ENCODE measurements around the gene RNF213. TPM values are rescaled to one million over a fixed set of nuclear protein-coding genes. Genes with fewer than 3 reads are reported as not detected.
A peak's percentile ranks its signal among the peaks of the same experiment; 100 is the strongest.

The RNF213 gene
- total and polyA plus RNA-seq, 9 donors = 21.5 to 89.1 (median 50.8) TPM

GRCh38 chr17:80217703-80218362 lies 42.8 kb upstream of the RNF213 start:
- H3K27me3 ChIP-seq = no peaks in the 10 kb centered on the region
- H3K9me3 ChIP-seq = no peaks in the 10 kb centered on the region
- intact Hi-C loops (cut with DNase I) = no loop called here
- no peak overlapping the region for H3K4me3 ChIP-seq
- H3K4me1 ChIP-seq (ENCODE audit: insufficient read depth) = peaks cover 10% of the 10 kb centered on the region
- DNase-seq = no peak
- no peak for TF ChIP-seq EP300 (IDR thresholded peaks at IDR 0.05)
- no peak for TF ChIP-seq POLR2A (IDR thresholded peaks at IDR 0.05)
- TF ChIP-seq, protein P1, sequence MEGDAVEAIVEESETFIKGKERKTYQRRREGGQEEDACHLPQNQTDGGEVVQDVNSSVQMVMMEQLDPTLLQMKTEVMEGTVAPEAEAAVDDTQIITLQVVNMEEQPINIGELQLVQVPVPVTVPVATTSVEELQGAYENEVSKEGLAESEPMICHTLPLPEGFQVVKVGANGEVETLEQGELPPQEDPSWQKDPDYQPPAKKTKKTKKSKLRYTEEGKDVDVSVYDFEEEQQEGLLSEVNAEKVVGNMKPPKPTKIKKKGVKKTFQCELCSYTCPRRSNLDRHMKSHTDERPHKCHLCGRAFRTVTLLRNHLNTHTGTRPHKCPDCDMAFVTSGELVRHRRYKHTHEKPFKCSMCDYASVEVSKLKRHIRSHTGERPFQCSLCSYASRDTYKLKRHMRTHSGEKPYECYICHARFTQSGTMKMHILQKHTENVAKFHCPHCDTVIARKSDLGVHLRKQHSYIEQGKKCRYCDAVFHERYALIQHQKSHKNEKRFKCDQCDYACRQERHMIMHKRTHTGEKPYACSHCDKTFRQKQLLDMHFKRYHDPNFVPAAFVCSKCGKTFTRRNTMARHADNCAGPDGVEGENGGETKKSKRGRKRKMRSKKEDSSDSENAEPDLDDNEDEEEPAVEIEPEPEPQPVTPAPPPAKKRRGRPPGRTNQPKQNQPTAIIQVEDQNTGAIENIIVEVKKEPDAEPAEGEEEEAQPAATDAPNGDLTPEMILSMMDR (IDR thresholded peaks at IDR 0.05) = no peak
- 95 to 99% (median 96%) methylated on average over 13 of the region's 13 CpGs for WGBS, 3 donors
- H3K27ac ChIP-seq = no peak overlapping the region
- no peaks in the 10 kb centered on the region for H3K36me3 ChIP-seq

GRCh38 chr17:80218391-80218790 lies 42.3 kb upstream of the RNF213 start:
- intact Hi-C loops (cut with DNase I) = no loop called here
- Histone ChIP-seq H3K4me1 (ENCODE audit: insufficient read depth) (peaks cover 10% of the 10 kb centered on the region), H3K27ac (no peak overlapping the region), H3K9me3 (no peaks in the 10 kb centered on the region), H3K27me3 (no peaks in the 10 kb centered on the region), H3K4me3 (no peak overlapping the region), H3K36me3 (no peaks in the 10 kb centered on the region)
- TF ChIP-seq EP300 (IDR thresholded peaks at IDR 0.05) (no peak), POLR2A (IDR thresholded peaks at IDR 0.05) (no peak)
- TF ChIP-seq, protein P1 (IDR thresholded peaks at IDR 0.05) = no peak
- DNase-seq = no peak
- WGBS, 3 donors = 86 to 96% (median 90%) methylated on average over 7 of the region's 7 CpGs

DNA sequence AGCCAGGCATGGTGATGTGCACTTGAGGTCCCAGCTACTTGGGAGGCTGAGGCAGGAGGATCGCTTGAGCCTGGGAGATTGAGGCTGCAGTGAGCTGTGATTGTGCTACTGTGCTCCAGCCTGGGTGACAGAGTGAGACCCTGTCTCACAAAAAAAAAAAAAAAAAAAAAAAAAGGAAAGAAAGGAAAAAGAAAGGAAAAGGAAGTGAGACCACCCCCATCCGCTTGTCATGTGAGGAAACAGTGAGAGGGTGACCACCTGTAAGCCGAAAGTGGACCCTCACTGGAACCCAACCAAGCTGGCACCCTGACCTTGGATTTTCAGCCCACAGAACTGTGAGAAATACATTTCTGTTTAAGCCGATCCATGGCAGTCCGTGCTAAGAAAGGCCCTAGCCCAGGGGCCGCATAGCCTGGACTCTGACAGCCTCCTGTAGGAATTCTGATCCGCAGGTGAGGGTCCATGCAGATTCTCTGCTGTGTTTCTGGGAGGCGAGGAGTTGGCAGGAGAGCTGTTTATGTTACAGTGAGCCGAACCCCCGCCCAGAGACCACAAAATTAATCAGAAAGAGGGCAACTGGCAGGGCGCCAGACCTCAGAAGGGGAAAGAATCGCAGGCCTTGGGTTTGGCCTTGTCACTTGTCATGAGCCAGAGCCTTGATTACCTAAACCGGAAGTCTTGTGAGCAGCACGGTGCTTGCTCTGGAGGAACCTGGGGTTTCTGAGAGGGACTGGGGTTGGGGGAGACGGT lies 41.5 kb upstream of the RNF213 start:
- peak; percentile 56 to 73 (median 71) for DNase-seq
- WGBS, 3 donors = 32 to 37% (median 36%) methylated on average over 15 of the region's 15 CpGs
- Histone ChIP-seq H3K27me3 (no peaks in the 10 kb centered on the region), H3K27ac (peak overlapping the region; percentile 26 to 65), H3K4me3 (peak overlapping the region; percentile 99), H3K4me1 (ENCODE audit: insufficient read depth) (peaks cover 10% of the 10 kb centered on the region), H3K9me3 (no peaks in the 10 kb centered on the region), H3K36me3 (no peaks in the 10 kb centered on the region)
- intact Hi-C loops (cut with DNase I) = no loop called here
- TF ChIP-seq, protein P1 (IDR thresholded peaks at IDR 0.05) = no peak
- TF ChIP-seq POLR2A (IDR thresholded peaks at IDR 0.05) (no peak), EP300 (IDR thresholded peaks at IDR 0.05) (no peak)

DNA sequence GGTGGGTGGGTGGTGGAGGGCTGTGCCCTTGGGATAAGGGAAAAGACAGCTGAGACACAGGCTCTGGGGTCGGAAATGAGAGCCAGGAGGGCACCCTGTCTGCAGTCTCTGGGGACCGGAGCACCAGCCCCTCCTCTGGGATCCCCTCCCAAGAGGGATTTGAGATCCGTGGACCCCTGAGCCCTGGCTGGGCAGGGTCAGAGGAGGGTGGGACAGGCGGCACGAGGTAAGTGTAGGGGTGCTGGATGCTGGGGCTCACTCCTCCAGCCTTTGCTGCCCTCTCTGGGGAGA lies 40.9 kb upstream of the RNF213 start:
- Histone ChIP-seq H3K4me3 (peak overlapping the region; percentile 99), H3K9me3 (no peaks in the 10 kb centered on the region), H3K27ac (peak overlapping the region; percentile 26 to 65), H3K27me3 (no peaks in the 10 kb centered on the region), H3K4me1 (ENCODE audit: insufficient read depth) (peaks cover 10% of the 10 kb centered on the region), H3K36me3 (no peaks in the 10 kb centered on the region)
- WGBS, 3 donors = 0 to 4% (median 1%) methylated on average over 5 of the region's 5 CpGs
- intact Hi-C loops (cut with DNase I) = loop anchor here in 1 of 4 donors (2.0 kb wide), 1 partner anchor 41 kb away; the partner anchor contains the start of gene RNF213
- DNase-seq = no peak
- TF ChIP-seq, protein P1 (IDR thresholded peaks at IDR 0.05) = no peak
- TF ChIP-seq POLR2A (IDR thresholded peaks at IDR 0.05) (no peak), EP300 (IDR thresholded peaks at IDR 0.05) (no peak)
